Cardiac muscle cell (in vitro differentiated cells and primary cell): ENCODE measurements around the gene PEAK3. TPM values are rescaled to one million over a fixed set of nuclear protein-coding genes. Genes with fewer than 3 reads are reported as not detected.

Source experiments
- DNase-seq, 2 donors: peaks; one replicate each; pipeline versions ENCODE4 v3.0.0 to v3.0.0-alpha.2; 2010 to 2017; ENCODE audit warnings: low read depth in 1 of 2, low spot score in 1 of 2
- H3K27ac ChIP-seq: fragments of 200-600 bp; sonication (generic); 2 replicates; pipeline ENCODE4 v1.5.1; 2016
- H3K27me3 ChIP-seq: fragments of 200-600 bp; sonication (generic); 2 replicates; pipeline ENCODE4 v1.6.0; 2016; ENCODE audit warnings: control low read depth
- H3K36me3 ChIP-seq: fragments of 200-600 bp; sonication (generic); 2 replicates; pipeline ENCODE4 v1.5.1; 2016; ENCODE audit warnings: control low read depth
- H3K4me1 ChIP-seq: fragments of 200-600 bp; sonication (generic); 2 replicates; pipeline ENCODE4 v1.8.1; 2017; ENCODE audit warnings: low read depth, mild to moderate bottlenecking, mixed run types
- H3K4me3 ChIP-seq: fragments of 200-600 bp; sonication (generic); 2 replicates; pipeline ENCODE4 v1.5.1; 2016; ENCODE audit warnings: mild to moderate bottlenecking
- H3K9me3 ChIP-seq: fragments of 200-600 bp; sonication (generic); 2 replicates; pipeline ENCODE4 v1.5.1; 2017; ENCODE audit warnings: low read depth, mild to moderate bottlenecking, control low read depth
- CTCF ChIP-seq: IDR thresholded peaks from 2 replicates; pipeline ENCODE4 v1.5.1; 2012; ENCODE audit warnings: low read depth, mild to moderate bottlenecking, low read length
- polyA plus RNA-seq: library from polyadenylated mRNA; unstranded; fragments of >200 nt; fragmentation: Nextera tagmentation; extraction: Ambion mirVana; gene quantifications from 2 replicates; pipeline ENCODE4 v1.2.1, GENCODE V29; 2016
- total RNA-seq: library from RNA; depleted of rRNA; stranded (reverse); fragments of >200 nt; gene quantifications from 2 replicates; pipeline ENCODE4 v1.2.3, GENCODE V29; 2016

The PEAK3 gene
- total and polyA plus RNA-seq, 2 experiments from 2014 or later = 0.06 to 0.48 TPM

GRCh38 chr19:2250766-2251105 is 31.2 kb downstream of the PEAK3 start:
- Histone ChIP-seq H3K4me3 (no peak overlapping the region), H3K27me3 (peaks cover 24% of the 10 kb centered on the region), H3K27ac (no peak overlapping the region), H3K36me3 (peaks cover 21% of the 10 kb centered on the region), H3K4me1 (peaks cover 3% of the 10 kb centered on the region), H3K9me3 (no peaks in the 10 kb centered on the region)
- no peak for TF ChIP-seq CTCF
- DNase-seq = no peak

- Histone ChIP-seq H3K4me3 (no peak overlapping the region), H3K36me3 (peaks cover 28% of the 10 kb centered on the region), H3K4me1 (peaks cover 3% of the 10 kb centered on the region), H3K9me3 (no peaks in the 10 kb centered on the region), H3K27ac (peak overlapping the region; percentile 51), H3K27me3 (peaks cover 24% of the 10 kb centered on the region)
- no peak for DNase-seq
- no peak for TF ChIP-seq CTCF
Observed at GRCh38 chr19:2249880-2250765, 31.9 kb downstream of the PEAK3 start.

DNA sequence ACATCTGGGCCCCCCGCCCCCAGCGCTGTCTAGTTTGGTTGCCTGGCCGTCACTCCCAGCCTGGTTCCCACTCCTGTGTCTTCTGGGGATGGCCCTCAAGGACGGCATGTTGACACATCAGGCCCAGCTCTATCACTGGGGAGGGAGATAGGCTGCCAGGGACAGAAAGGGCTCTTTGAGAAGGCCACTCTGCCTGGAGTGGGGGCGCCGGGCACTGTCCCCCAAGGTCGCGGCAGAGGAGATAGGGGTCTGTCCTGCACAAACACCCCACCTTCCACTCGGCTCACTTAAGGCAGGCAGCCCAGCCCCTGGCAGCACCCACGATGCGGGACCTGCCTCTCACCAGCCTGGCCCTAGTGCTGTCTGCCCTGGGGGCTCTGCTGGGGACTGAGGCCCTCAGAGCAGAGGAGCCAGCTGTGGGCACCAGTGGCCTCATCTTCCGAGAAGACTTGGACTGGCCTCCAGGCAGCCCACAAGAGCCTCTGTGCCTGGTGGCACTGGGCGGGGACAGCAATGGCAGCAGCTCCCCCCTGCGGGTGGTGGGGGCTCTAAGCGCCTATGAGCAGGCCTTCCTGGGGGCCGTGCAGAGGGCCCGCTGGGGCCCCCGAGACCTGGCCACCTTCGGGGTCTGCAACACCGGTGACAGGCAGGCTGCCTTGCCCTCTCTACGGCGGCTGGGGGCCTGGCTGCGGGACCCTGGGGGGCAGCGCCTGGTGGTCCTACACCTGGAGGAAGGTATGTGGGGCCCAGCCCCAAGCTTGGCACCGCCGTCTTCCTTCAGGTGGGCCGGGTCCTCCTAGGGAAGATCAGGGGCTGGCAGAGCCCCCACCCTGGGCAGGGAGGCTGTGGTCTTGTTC is 32.7 kb downstream of the PEAK3 start, which contains the start of gene AMH:
AMH (plus strand) TSS at position 314 of the 857 bp plus-strand sequence; CDS start at position 324, 10 bp downstream.
- no peak for TF ChIP-seq CTCF
- no peak for DNase-seq
- H3K4me3 ChIP-seq = no peak within 1 kb of the TSS
- H3K27me3 ChIP-seq = peaks cover 24% of the 10 kb centered on the region
- H3K36me3 ChIP-seq = peaks cover 36% of the 10 kb centered on the region
- H3K9me3 ChIP-seq = no peaks in the 10 kb centered on the region
- peak within 1 kb of the TSS; percentile 51 for H3K27ac ChIP-seq
- peaks cover 3% of the 10 kb centered on the region for H3K4me1 ChIP-seq

- Histone ChIP-seq H3K4me1 (no peaks in the 10 kb centered on the region), H3K36me3 (peaks cover 43% of the 10 kb centered on the region), H3K9me3 (no peaks in the 10 kb centered on the region), H3K27ac (peak overlapping the region; percentile 51), H3K4me3 (no peak overlapping the region), H3K27me3 (peaks cover 24% of the 10 kb centered on the region)
- no peak for TF ChIP-seq CTCF
- DNase-seq = no peak
Observed at GRCh38 chr19:2248136-2249009, 33.6 kb downstream of the PEAK3 start.
